Astrocyte (in vitro differentiated cells and primary cell): Measurements from ENCODE around the gene LRRC52. TPM values are rescaled to one million over a fixed set of nuclear protein-coding genes. Genes with fewer than 3 reads are reported as not detected.
"Not testable (repeated sequence)": the region's sequence is repeated elsewhere in the genome, so short reads cannot be mapped to it uniquely, and the experiment has no call there.

Experiments used
- DNase-seq: peaks from one replicate; pipeline ENCODE4 v3.0.0-alpha.2; 2010; ENCODE audit warnings: low read depth
- FAIRE-seq: peaks from 2 replicates; lab custom pipeline; 2011; peaks lifted over from hg19 to GRCh38; lab: Jason Lieb, UNC
- H2AFZ ChIP-seq: 2 replicates; pipeline ENCODE4 v1.6.0; 2012; ENCODE audit warnings: low read depth, low read length, inconsistent platforms
- H3K27ac ChIP-seq: 2 replicates; pipeline ENCODE4 v1.5.1; 2011; ENCODE audit warnings: low read depth, low read length, inconsistent platforms
- H3K27me3 ChIP-seq: 2 replicates; pipeline ENCODE4 v1.6.0; 2011; ENCODE audit warnings: low read length, inconsistent platforms; ENCODE audit not compliant: insufficient read depth
- H3K36me3 ChIP-seq: 2 replicates; pipeline ENCODE4 v1.5.1; 2011; ENCODE audit warnings: low read length, inconsistent platforms; ENCODE audit not compliant: insufficient read depth
- H3K4me1 ChIP-seq: 2 replicates; pipeline ENCODE4 v1.5.1; 2011; ENCODE audit warnings: low read length, inconsistent platforms; ENCODE audit not compliant: insufficient read depth
- H3K4me2 ChIP-seq: 2 replicates; pipeline ENCODE4 v1.6.0; 2012; ENCODE audit warnings: low read length, inconsistent platforms
- H3K4me3 ChIP-seq: 2 replicates; pipeline ENCODE4 v1.5.1; 2011; ENCODE audit warnings: low read depth, mild to moderate bottlenecking, low read length, inconsistent platforms; ENCODE audit not compliant: insufficient read depth
- H3K79me2 ChIP-seq: 2 replicates; pipeline ENCODE4 v1.6.0; 2012; ENCODE audit warnings: mild to moderate bottlenecking, low read length, inconsistent platforms; ENCODE audit not compliant: insufficient read depth
- H3K9ac ChIP-seq: 2 replicates; pipeline ENCODE4 v1.6.0; 2012; ENCODE audit warnings: mild to moderate bottlenecking, low read length, inconsistent platforms
- H3K9me3 ChIP-seq: 2 replicates; pipeline ENCODE4 v1.5.1; 2012; ENCODE audit warnings: low read depth, mild to moderate bottlenecking, low read length, inconsistent platforms; ENCODE audit not compliant: insufficient read depth
- H4K20me1 ChIP-seq: 2 replicates; pipeline ENCODE4 v1.6.0; 2012; ENCODE audit warnings: low read length, inconsistent platforms; ENCODE audit not compliant: insufficient read depth
- H3K27ac Mint-ChIP-seq: one replicate; pipeline ENCODE4 v1.8.0; 2021; ENCODE audit warnings: mild to moderate bottlenecking, mixed read lengths; ENCODE audit not compliant: unreplicated experiment
- H3K27me3 Mint-ChIP-seq: one replicate; pipeline ENCODE4 v1.8.0; 2021; ENCODE audit warnings: low read depth, mixed read lengths; ENCODE audit not compliant: unreplicated experiment
- H3K36me3 Mint-ChIP-seq: one replicate; pipeline ENCODE4 v1.8.0; 2021; ENCODE audit warnings: low read depth, mixed read lengths; ENCODE audit not compliant: unreplicated experiment
- H3K4me1 Mint-ChIP-seq: one replicate; pipeline ENCODE4 v1.8.0; 2021; ENCODE audit warnings: low read depth, mixed read lengths; ENCODE audit not compliant: unreplicated experiment
- H3K4me3 Mint-ChIP-seq: one replicate; pipeline ENCODE4 v1.8.0; 2021; ENCODE audit warnings: mild to moderate bottlenecking, moderate library complexity, mixed read lengths; ENCODE audit not compliant: unreplicated experiment
- H3K9me3 Mint-ChIP-seq: one replicate; pipeline ENCODE4 v1.8.0; 2021; ENCODE audit warnings: mild to moderate bottlenecking, mixed read lengths; ENCODE audit not compliant: unreplicated experiment
- CTCF ChIP-seq: IDR thresholded peaks from 2 replicates; pipeline ENCODE4 v1.5.1; 2011; ENCODE audit warnings: low read depth, mild to moderate bottlenecking, inconsistent platforms, low read length, moderate library complexity; ENCODE audit not compliant: insufficient read depth
- EZH2 ChIP-seq: IDR thresholded peaks from 2 replicates; pipeline ENCODE4 v1.6.1; 2012; ENCODE audit warnings: mild to moderate bottlenecking, low read length, inconsistent platforms; ENCODE audit not compliant: insufficient read depth
- total RNA-seq: library from RNA; stranded (reverse); gene quantifications from 2 replicates; pipeline ENCODE4 v1.2.1, GENCODE V29; 2021

Gene LRRC52
- total RNA-seq, 1 donor from 2014 or later = not detected

GRCh38 chr1:165586398-165586797, 42.6 kb downstream of the LRRC52 start:
- no peaks in the 10 kb centered on the region for H3K79me2 ChIP-seq
- peaks cover 51% of the 10 kb centered on the region for H3K27me3 ChIP-seq
- H3K36me3 ChIP-seq = no peaks in the 10 kb centered on the region
- H3K27me3 Mint-ChIP-seq = peaks cover 73% of the 10 kb centered on the region
- H3K9ac ChIP-seq = no peak overlapping the region
- H3K4me2 ChIP-seq = no peak overlapping the region
- no peak for DNase-seq
- H3K36me3 Mint-ChIP-seq = no peaks in the 10 kb centered on the region
- no peak for FAIRE-seq
- H3K4me1 ChIP-seq = no peaks in the 10 kb centered on the region
- H3K27ac Mint-ChIP-seq = no peak overlapping the region
- H3K4me3 Mint-ChIP-seq = no peak overlapping the region
- TF ChIP-seq EZH2 (no peak), CTCF (no peak)
- H3K9me3 Mint-ChIP-seq = peaks cover 9% of the 10 kb centered on the region
- H3K9me3 ChIP-seq = no peaks in the 10 kb centered on the region
- H4K20me1 ChIP-seq = no peaks in the 10 kb centered on the region
- no peak overlapping the region for H3K4me3 ChIP-seq
- H2AFZ ChIP-seq = no peak overlapping the region
- peaks cover 3% of the 10 kb centered on the region for H3K4me1 Mint-ChIP-seq
- no peak overlapping the region for H3K27ac ChIP-seq

- H3K4me1 ChIP-seq, H4K20me1 ChIP-seq, H3K4me3 Mint-ChIP-seq, H3K9ac ChIP-seq, H3K4me3 ChIP-seq, H2AFZ ChIP-seq, FAIRE-seq, H3K27ac ChIP-seq, H3K79me2 ChIP-seq, H3K36me3 Mint-ChIP-seq, H3K9me3 Mint-ChIP-seq, H3K36me3 ChIP-seq, H3K4me2 ChIP-seq, H3K27ac Mint-ChIP-seq, H3K9me3 ChIP-seq, H3K4me1 Mint-ChIP-seq, DNase-seq: not testable (repeated sequence)
- H3K27me3 Mint-ChIP-seq = peaks cover 68% of the 10 kb centered on the region
- H3K27me3 ChIP-seq = peaks cover 68% of the 10 kb centered on the region
Observed at GRCh38 chr1:165591391-165591790, 47.6 kb downstream of the LRRC52 start.

- no peaks in the 10 kb centered on the region for H3K9me3 Mint-ChIP-seq
- peaks cover 56% of the 10 kb centered on the region for H3K27me3 ChIP-seq
- no peak overlapping the region for H3K27ac Mint-ChIP-seq
- no peak overlapping the region for H3K27ac ChIP-seq
- peaks cover 9% of the 10 kb centered on the region for H4K20me1 ChIP-seq
- H3K27me3 Mint-ChIP-seq = peaks cover 53% of the 10 kb centered on the region
- TF ChIP-seq EZH2 = no peak
- peak; percentile 97 for TF ChIP-seq CTCF
- FAIRE-seq (peak; percentile 62), DNase-seq (peak; percentile 34)
- no peak overlapping the region for H3K9ac ChIP-seq
- H2AFZ ChIP-seq = no peak overlapping the region
- peaks cover 12% of the 10 kb centered on the region for H3K4me1 Mint-ChIP-seq
- H3K4me1 ChIP-seq = peaks cover 10% of the 10 kb centered on the region
- H3K4me3 ChIP-seq = no peak overlapping the region
- no peaks in the 10 kb centered on the region for H3K9me3 ChIP-seq
- no peaks in the 10 kb centered on the region for H3K79me2 ChIP-seq
- H3K4me3 Mint-ChIP-seq = no peak overlapping the region
- H3K4me2 ChIP-seq = no peak overlapping the region
- no peaks in the 10 kb centered on the region for H3K36me3 Mint-ChIP-seq
- H3K36me3 ChIP-seq = no peaks in the 10 kb centered on the region
Observed at GRCh38 chr1:165592945-165593823, 49.4 kb downstream of the LRRC52 start.
